Jurkat, Clone E6-1 (cell line): ENCODE measurements around the gene USP32.
"Not testable (repeated sequence)": the region's sequence is repeated elsewhere in the genome, so short reads cannot be mapped to it uniquely, and the experiment has no call there.

Experiments used
- DNase-seq: peaks from one replicate; pipeline ENCODE4 v3.0.0-alpha.2; 2011; ENCODE audit warnings: low read depth, low spot score
- H3K4me3 ChIP-seq: 2 replicates; pipeline ENCODE4 v1.5.1; 2011; ENCODE audit warnings: mild to moderate bottlenecking, low read length, control low read depth, moderate library complexity

USP32 gene

GRCh38 chr17:60211282-60211681 lies 180.7 kb downstream of the USP32 start:
- not testable (repeated sequence) for DNase-seq, H3K4me3 ChIP-seq

- not testable (repeated sequence) for DNase-seq, H3K4me3 ChIP-seq
These were observed 183.6 kb downstream of the USP32 start for GRCh38 chr17:60208302-60208701.

DNA sequence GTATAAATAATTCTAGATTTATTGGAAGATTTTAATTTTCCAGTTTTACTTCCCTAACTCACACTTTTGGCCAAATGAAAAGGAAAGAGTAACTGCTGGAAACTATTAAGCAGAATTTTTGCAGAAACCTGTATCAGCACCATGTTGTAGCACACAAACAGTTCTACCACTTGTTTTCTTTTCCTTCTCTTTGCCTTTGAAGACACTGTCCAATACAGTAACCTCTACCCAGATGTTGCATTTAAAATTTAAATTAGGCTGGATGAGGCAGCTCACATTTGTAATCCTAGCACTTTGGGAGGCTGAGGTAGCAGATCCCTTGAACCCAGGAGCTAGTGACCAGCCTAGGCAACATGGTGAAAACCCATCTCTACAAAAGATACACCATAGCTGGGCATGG lies 186.2 kb downstream of the USP32 start:
- not testable (repeated sequence) for H3K4me3 ChIP-seq, DNase-seq

DNA sequence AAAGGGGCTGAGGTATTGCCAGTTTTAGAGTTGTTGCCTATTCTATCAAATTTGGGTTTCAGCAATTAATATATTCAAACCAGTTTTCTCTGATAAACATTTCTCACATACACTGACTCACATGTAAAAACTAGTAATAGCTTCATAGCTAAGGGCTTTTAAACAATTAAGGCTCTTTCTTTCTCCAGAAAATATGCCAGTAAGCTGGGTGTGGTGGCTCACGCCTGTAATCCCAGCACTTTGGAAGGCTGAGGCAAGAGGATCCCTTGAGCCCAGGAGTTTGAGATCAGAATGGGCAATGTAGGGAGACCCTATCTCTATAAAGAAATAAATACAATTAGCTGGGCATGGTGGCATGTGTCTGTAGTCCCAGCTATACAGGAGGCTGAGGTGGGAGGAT lies 193.3 kb downstream of the USP32 start:
- DNase-seq, H3K4me3 ChIP-seq: not testable (repeated sequence)

- not testable (repeated sequence) for H3K4me3 ChIP-seq, DNase-seq
These were observed 197.8 kb downstream of the USP32 start for GRCh38 chr17:60194141-60194540.

- no peak overlapping the region for H3K4me3 ChIP-seq
- DNase-seq = no peak
These were observed 198.5 kb downstream of the USP32 start for GRCh38 chr17:60193482-60193881.

GRCh38 chr17:60193032-60193431 lies 198.9 kb downstream of the USP32 start:
- H3K4me3 ChIP-seq, DNase-seq: not testable (repeated sequence)

DNA sequence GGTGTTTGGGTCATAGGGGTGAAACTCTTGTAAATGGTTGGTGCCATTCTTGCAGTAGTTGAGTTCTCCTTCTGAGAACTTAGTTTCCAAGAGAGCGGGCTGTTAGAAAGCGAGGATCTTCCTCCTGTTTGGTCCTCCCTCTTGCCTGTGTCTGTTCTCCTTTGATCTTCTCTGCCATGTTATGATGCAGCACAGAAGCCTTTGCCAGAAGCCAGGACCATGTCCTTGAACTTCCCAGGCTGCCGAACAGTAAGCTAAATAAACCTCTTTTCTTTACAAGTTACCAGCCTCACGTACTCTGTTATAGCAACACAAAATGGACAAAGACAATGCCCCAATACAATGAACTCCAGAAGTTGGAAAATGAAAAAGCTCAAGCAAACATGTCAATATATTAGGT lies 201.9 kb downstream of the USP32 start:
- not testable (repeated sequence) for DNase-seq, H3K4me3 ChIP-seq

GRCh38 chr17:60188759-60189158 lies 203.2 kb downstream of the USP32 start:
- no peak overlapping the region for H3K4me3 ChIP-seq
- no peak for DNase-seq

GRCh38 chr17:60186846-60187745 lies 204.8 kb downstream of the USP32 start:
- not testable (repeated sequence) for DNase-seq

GRCh38 chr17:60186372-60186771 lies 205.6 kb downstream of the USP32 start:
- not testable (repeated sequence) for DNase-seq, H3K4me3 ChIP-seq

More at GRCh38 chr17:60186846-60187745, 204.8 kb downstream of the USP32 start:
- H3K4me3 ChIP-seq = not testable (repeated sequence)

- H3K4me3 ChIP-seq, DNase-seq: not testable (repeated sequence)
These were observed 211.6 kb downstream of the USP32 start for GRCh38 chr17:60180380-60180779.

DNA sequence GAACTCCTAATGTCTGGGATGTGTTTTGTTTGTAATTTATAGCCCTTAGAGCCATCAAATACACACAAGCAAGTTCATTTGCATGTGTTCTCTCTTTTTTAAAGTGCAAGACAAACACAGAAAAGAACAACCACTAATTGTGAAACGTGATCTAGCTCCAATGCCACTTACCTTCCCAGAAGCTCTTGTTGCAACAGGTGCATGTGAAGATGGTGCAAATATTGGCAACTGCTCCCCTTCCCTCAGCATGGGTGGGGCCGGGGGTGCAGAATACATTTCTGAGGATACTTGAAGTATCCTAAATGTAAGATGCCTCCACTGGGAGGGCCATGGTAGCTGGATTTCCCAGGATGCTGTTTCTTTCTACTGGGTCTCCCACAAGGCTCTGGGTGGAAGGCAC lies 213.8 kb downstream of the USP32 start:
- not testable (repeated sequence) for H3K4me3 ChIP-seq, DNase-seq

- not testable (repeated sequence) for H3K4me3 ChIP-seq, DNase-seq
These were observed 215.2 kb downstream of the USP32 start for GRCh38 chr17:60176763-60177162.

DNA sequence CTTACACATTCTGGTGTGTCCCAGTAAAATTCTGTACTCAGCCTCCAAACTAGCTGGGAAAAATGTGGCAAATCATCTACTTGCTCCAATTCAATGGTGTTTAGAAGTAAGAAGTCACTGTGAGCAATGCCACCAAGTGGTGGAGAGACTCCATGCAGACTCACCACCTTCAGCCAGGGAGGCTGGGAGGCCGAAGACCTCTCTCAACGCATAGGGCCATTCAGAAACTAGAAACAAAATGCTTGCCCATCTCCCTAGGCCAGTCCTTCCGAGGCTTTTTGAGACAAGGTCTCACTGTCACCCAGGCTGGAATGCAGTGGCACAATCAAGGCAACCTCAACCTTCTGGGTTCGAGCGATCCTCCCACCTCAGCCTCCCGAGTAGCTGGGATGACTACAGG lies 217.2 kb downstream of the USP32 start:
- H3K4me3 ChIP-seq, DNase-seq: not testable (repeated sequence)

- DNase-seq = no peak
- no peak overlapping the region for H3K4me3 ChIP-seq
These were observed 217.9 kb downstream of the USP32 start for GRCh38 chr17:60174035-60174434.

DNA sequence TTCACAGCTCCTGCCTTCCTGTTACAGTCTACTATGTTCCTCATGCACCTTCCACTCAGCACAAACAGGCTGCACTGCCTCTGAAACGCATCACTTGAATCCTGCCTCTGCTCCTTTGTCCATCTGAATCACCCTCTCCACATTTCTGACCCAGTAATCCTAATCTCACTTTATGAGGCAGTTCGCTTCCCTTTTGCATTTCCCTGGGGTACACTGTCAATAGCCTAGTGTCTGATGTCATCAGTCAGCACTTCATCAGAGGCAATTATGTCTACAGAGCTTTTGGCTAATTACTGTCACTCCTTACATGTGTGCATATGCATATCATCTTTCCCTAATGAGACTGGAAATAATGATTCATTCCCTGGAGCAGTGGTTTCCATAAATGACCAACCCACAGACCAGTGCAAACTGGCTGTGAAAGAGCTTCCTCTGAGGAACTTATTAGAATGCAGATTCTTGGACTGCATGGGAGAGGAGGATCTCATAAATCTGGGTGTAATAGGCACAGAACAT lies 218.6 kb downstream of the USP32 start:
- H3K4me3 ChIP-seq = no peak overlapping the region
- no peak for DNase-seq

GRCh38 chr17:60171753-60172079 lies 220.2 kb downstream of the USP32 start:
- no peak for DNase-seq
- H3K4me3 ChIP-seq = no peak overlapping the region

DNA sequence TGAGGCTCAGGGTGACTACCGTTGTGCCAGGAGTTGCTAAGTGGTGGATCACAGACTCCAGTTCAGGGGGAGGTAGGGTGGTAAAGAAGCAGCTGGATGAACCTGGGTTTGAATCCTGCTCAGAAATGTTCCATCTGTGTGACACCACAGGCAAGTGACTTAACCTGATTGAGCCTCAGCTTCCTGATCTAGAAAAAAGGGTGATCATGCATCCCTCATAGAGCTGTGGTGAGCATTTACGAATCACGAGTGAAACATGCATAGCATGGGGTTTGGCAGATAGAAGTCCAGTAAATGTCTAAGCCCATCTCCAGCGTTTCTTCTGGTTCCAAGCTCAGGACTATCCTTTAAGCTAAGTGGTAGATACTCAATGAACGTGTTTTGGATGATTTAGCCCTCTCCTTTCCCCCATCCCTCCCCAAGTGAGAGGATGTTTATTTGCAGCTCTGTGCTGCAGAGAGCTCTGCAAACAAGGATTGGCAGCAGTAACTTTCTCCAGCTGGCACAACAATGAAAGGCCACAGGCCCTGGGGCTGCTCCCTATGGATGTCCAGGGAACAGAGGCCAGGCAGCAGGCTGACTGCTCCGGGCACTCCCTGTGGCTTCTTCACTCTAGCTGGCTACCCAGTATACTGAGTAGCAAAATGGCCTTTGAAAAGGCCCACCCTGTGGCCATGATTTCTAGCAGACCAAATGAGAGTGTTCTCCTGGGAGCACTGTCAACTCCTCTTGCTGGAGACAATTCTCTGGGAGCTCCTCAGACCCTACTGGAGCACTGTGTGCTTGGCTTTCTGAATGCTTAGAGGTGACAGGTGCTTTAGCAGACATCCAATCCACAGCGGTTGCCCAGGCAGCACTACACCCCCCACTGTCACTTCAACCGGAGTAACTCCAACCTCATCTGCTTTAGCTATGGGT lies 220.8 kb downstream of the USP32 start:
- peak; percentile 9 for DNase-seq

More for the DNA sequence above, 220.8 kb downstream of the USP32 start:
- no peak overlapping the region for H3K4me3 ChIP-seq
